HepG2 (cell line): ENCODE data around the gene MYH9. TPM values are rescaled to one million over a fixed set of nuclear protein-coding genes. Genes with fewer than 3 reads are reported as not detected.
A peak's percentile ranks its signal among the peaks of the same experiment; 100 is the strongest.

ENCODE experiments used
- DPF2 ChIP-seq: sonication (generic); formaldehyde crosslinking; IDR thresholded peaks from 2 replicates; pipeline ENCODE4 v1.4.0; 2020; ENCODE audit warnings: mild to moderate bottlenecking, low read depth, missing genetic modification reagents, borderline replicate concordance
- DR1 ChIP-seq: sonication (generic); formaldehyde crosslinking; IDR thresholded peaks from 2 replicates; pipeline ENCODE4 v1.8.0; 2021; ENCODE audit warnings: mild to moderate bottlenecking, missing genetic modification reagents, inconsistent platforms
- FOXJ3 ChIP-seq: sonication (generic); formaldehyde crosslinking; IDR thresholded peaks from 2 replicates; pipeline ENCODE4 v1.4.0; 2020; ENCODE audit warnings: missing genetic modification reagents, mild to moderate bottlenecking, borderline replicate concordance
- FOXK1 ChIP-seq: sonication (generic); formaldehyde crosslinking; IDR thresholded peaks from 2 replicates; pipeline ENCODE4 v1.4.0; 2020; ENCODE audit warnings: low read depth, missing genetic modification reagents, borderline replicate concordance
- GMEB1 ChIP-seq: sonication (generic); formaldehyde crosslinking; IDR thresholded peaks from 2 replicates; pipeline ENCODE4 v1.5.1; 2020; ENCODE audit warnings: missing genetic modification reagents, mild to moderate bottlenecking, borderline replicate concordance
- HNF4A ChIP-seq: sonication (generic); formaldehyde crosslinking; IDR thresholded peaks from 2 replicates; pipeline ENCODE4 v1.4.0; 2020; ENCODE audit warnings: missing genetic modification reagents
- KMT2A ChIP-seq: sonication (generic); formaldehyde crosslinking; IDR thresholded peaks from 2 replicates; pipeline ENCODE4 v1.4.0; 2020; ENCODE audit warnings: missing genetic modification reagents
- PAXIP1 ChIP-seq: sonication (generic); formaldehyde crosslinking; conservative IDR thresholded peaks from 2 replicates; pipeline ENCODE4 v1.4.0; 2020; ENCODE audit warnings: mild to moderate bottlenecking, missing genetic modification reagents, moderate library complexity
- TARDBP ChIP-seq: sonication (generic); formaldehyde crosslinking; IDR thresholded peaks from 2 replicates; pipeline ENCODE4 v1.8.0; 2022; ENCODE audit warnings: mild to moderate bottlenecking, missing genetic modification reagents
- TBL1XR1 ChIP-seq: fragments of 150-350 bp; IDR thresholded peaks from 2 replicates; pipeline ENCODE4 v1.6.1; 2014; ENCODE audit warnings: borderline replicate concordance, low read length; ENCODE audit not compliant: partially characterized antibody
- ZBTB7B ChIP-seq: sonication (generic); formaldehyde crosslinking; IDR thresholded peaks from 2 replicates; pipeline ENCODE4 v1.4.0; 2020; ENCODE audit warnings: missing genetic modification reagents
- ZKSCAN8 ChIP-seq: IDR thresholded peaks from 2 replicates; pipeline ENCODE4 v1.6.1; 2016; ENCODE audit warnings: borderline replicate concordance, missing genetic modification reagents, missing compliant biosample characterization
- ZMAT5 ChIP-seq: sonication (generic); formaldehyde crosslinking; IDR thresholded peaks from 2 replicates; pipeline ENCODE4 v1.5.0; 2020; ENCODE audit warnings: mild to moderate bottlenecking, low read depth, missing genetic modification reagents, borderline replicate concordance
- ZNF296 ChIP-seq: sonication (generic); formaldehyde crosslinking; conservative IDR thresholded peaks from 2 replicates; pipeline ENCODE4 v1.5.0; 2020; ENCODE audit warnings: mild to moderate bottlenecking, missing genetic modification reagents
- ZNF737 ChIP-seq: sonication (generic); formaldehyde crosslinking; IDR thresholded peaks from 2 replicates; pipeline ENCODE4 v1.5.0; 2020; ENCODE audit warnings: missing genetic modification reagents, mild to moderate bottlenecking, borderline replicate concordance
- ZUFSP ChIP-seq: sonication (generic); formaldehyde crosslinking; IDR thresholded peaks from 2 replicates; pipeline ENCODE4 v1.9.0; 2021; ENCODE audit warnings: missing genetic modification reagents, mild to moderate bottlenecking, borderline replicate concordance
- polyA plus RNA-seq, 8 experiments: library from polyadenylated mRNA; depleted of rRNA in 3 of 8; stranded (reverse) in 7 of 8; unstranded in 1 of 8; fragments of >200 nt; fragmentation: Illumina TruSeq in 4 of 8; extraction: Trizol in 4 of 8; gene quantifications; 2 replicates each; pipeline versions ENCODE4 v1.2.1 to v1.2.3, GENCODE V29; 2011 to 2016; ENCODE audit warnings: low read depth in 4 of 8, missing spikeins in 1 of 8, mixed read lengths in 1 of 8; ENCODE audit not compliant: insufficient read depth in 1 of 8
- total RNA-seq, 5 experiments: library from RNA; depleted of rRNA; stranded (reverse); fragments of >200 nt; fragmentation: Illumina TruSeq; extraction: Trizol; gene quantifications; 2 replicates each; pipeline ENCODE4 v1.2.3, GENCODE V29; 2016; ENCODE audit warnings: low read depth in 1 of 5

The MYH9 gene
- total and polyA plus RNA-seq, 2 of the 13 experiments (the other 11 are each of a cell fraction or from before 2014, with no cell fraction given) = 50.7 to 98.5 TPM

GRCh38 chr22:36352803-36353507, 34.8 kb downstream of the MYH9 start (continued):
- TF ChIP-seq TARDBP (CRISPR knock-in tag) (peak; percentile 74; the same call in 1 of the 2 replicates), ZNF737 (CRISPR knock-in tag) (no peak), TBL1XR1 (peak; percentile 16), GMEB1 (no peak), PAXIP1 (CRISPR knock-in tag) (peak; percentile 73; the same call in 1 of the 2 replicates), ZKSCAN8 (CRISPR knock-in tag) (no peak), ZNF296 (0 out of 2 replicates have a peak, but pooled peaks have one; percentile 45), ZBTB7B (peak; percentile 93; the same call in 1 of the 2 replicates), HNF4A (CRISPR knock-in tag) (peak; percentile 74), DPF2 (no peak), FOXK1 (CRISPR knock-in tag) (0 out of 2 replicates have a peak, but pooled peaks have one; percentile 60), KMT2A (CRISPR knock-in tag) (0 out of 2 replicates have a peak, but pooled peaks have one; percentile 58), DR1 (CRISPR knock-in tag) (no peak), ZUFSP (no peak), FOXJ3 (CRISPR knock-in tag) (peak; percentile 74; the same call in 1 of the 2 replicates), ZMAT5 (CRISPR knock-in tag) (no peak)
